Brain microvascular endothelial cell (primary cell): ENCODE measurements around the gene RAC2.
"Not testable (repeated sequence)": the region's sequence is repeated elsewhere in the genome, so short reads cannot be mapped to it uniquely, and the experiment has no call there.

Source experiments
- DNase-seq: peaks from one replicate; pipeline ENCODE4 v3.0.0-alpha.2; 2020
- H3K27ac ChIP-seq: fragments of 250-450 bp; sonication (Bioruptor Pico); 2 replicates; pipeline ENCODE4 v1.5.1; 2020; ENCODE audit warnings: mild to moderate bottlenecking, moderate library complexity
- H3K27me3 ChIP-seq: fragments of 250-450 bp; sonication (Bioruptor Pico); replicated peaks from 2 replicates; pipeline ENCODE4 v1.5.1; 2020; ENCODE audit warnings: mild to moderate bottlenecking
- H3K36me3 ChIP-seq: fragments of 250-450 bp; sonication (Bioruptor Pico); replicated peaks from 2 replicates; pipeline ENCODE4 v1.5.1; 2020; ENCODE audit warnings: mild to moderate bottlenecking
- H3K4me3 ChIP-seq: 2 replicates; pipeline ENCODE4 v1.5.1; 2011; ENCODE audit warnings: low read depth, mild to moderate bottlenecking, control low read depth, low read length, moderate library complexity
- CTCF ChIP-seq: IDR thresholded peaks from 2 replicates; pipeline ENCODE4 v1.5.1; 2011; ENCODE audit warnings: low read depth, mild to moderate bottlenecking, moderate library complexity, low read length, control low read depth, inconsistent platforms; ENCODE audit errors: missing control alignments
- in situ Hi-C: cut with HindIII; loops from 2 replicates; pipeline ENCODE4 v1.10.0; 2017; ENCODE audit warnings: low sequenced_read_pairs, low pct_ligation_motif_present

The RAC2 gene

GRCh38 chr22:37202001-37202555 is 42.0 kb downstream of the RAC2 start:
- Histone ChIP-seq H3K4me3 (no peak overlapping the region), H3K27me3 (no peaks in the 10 kb centered on the region), H3K27ac (no peak overlapping the region), H3K36me3 (no peaks in the 10 kb centered on the region)
- in situ Hi-C loops: no loop called here
- TF ChIP-seq CTCF: no peak
- no peak for DNase-seq

- H3K4me3 ChIP-seq, DNase-seq, in situ Hi-C loops, H3K36me3 ChIP-seq, H3K27me3 ChIP-seq, H3K27ac ChIP-seq: not testable (repeated sequence)
Measured at GRCh38 chr22:37201443-37201820, 42.6 kb downstream of the RAC2 start.

GRCh38 chr22:37199760-37200108 is 44.3 kb downstream of the RAC2 start:
- Histone ChIP-seq H3K27ac (no peak overlapping the region), H3K27me3 (no peaks in the 10 kb centered on the region), H3K36me3 (no peaks in the 10 kb centered on the region), H3K4me3 (peak overlapping the region; percentile 17)
- in situ Hi-C loops: no loop called here
- no peak for TF ChIP-seq CTCF
- no peak for DNase-seq

- in situ Hi-C loops: no loop called here
- Histone ChIP-seq H3K27me3 (no peaks in the 10 kb centered on the region), H3K36me3 (no peaks in the 10 kb centered on the region), H3K4me3 (peak overlapping the region; percentile 67), H3K27ac (peak overlapping the region; percentile 32)
- DNase-seq: peak; percentile 96
- TF ChIP-seq CTCF: peak; percentile 85
Measured at GRCh38 chr22:37199103-37199759, 44.8 kb downstream of the RAC2 start.

- no peaks in the 10 kb centered on the region for H3K36me3 ChIP-seq
Measured at GRCh38 chr22:37198258-37199102, 45.6 kb downstream of the RAC2 start.

More at GRCh38 chr22:37198258-37199102, 45.6 kb downstream of the RAC2 start:
- peak; percentile 70 for DNase-seq
- H3K27me3 ChIP-seq: no peaks in the 10 kb centered on the region
- H3K27ac ChIP-seq: peak overlapping the region; percentile 32
- peak; percentile 75 for TF ChIP-seq CTCF
- in situ Hi-C loops: no loop called here
- peak overlapping the region; percentile 67 for H3K4me3 ChIP-seq
